22Rv1 (cell line): ENCODE data around the gene D2HGDH.

Experiments
- ZFX ChIP-seq: fragments of 450-650 bp; IDR thresholded peaks from 2 replicates; pipeline ENCODE4 v1.6.1; 2017; ENCODE audit warnings: antibody characterized with exemption, borderline replicate concordance
- TF ChIP-seq, protein P1 (sequence below): fragments of 450-650 bp; IDR thresholded peaks from 2 replicates; pipeline ENCODE4 v1.5.1; 2017; ENCODE audit warnings: mild to moderate bottlenecking

DNA sequence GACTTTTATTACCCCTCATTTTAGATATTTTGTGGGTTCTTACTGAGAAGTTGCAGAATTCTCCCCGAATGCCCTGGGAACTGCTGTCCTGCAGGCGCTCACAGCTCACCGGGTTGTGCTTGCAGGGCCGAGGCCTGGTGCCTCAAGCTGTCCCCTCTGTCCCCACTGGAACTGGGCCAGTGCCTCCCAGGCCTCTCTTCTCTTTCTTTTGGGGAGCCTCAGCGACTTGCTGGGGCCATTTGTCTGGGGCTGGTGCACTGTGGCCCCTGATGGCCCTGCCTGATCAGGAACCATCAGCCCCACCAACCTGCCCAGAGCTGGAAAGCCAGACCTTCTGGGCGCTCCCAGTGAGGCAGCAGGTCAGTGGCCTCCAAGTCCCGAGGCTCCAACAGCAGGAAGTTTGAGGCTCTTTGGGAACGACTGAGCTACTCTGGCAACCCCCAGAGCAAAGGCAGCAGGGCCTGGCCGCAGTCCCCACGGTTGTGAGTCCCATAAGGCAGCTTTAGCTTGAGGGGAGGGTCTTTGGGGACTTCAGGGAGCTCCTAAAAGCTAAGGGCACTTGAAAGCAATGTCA, 59.9 kb downstream of the D2HGDH start:
- TF ChIP-seq, protein P1, sequence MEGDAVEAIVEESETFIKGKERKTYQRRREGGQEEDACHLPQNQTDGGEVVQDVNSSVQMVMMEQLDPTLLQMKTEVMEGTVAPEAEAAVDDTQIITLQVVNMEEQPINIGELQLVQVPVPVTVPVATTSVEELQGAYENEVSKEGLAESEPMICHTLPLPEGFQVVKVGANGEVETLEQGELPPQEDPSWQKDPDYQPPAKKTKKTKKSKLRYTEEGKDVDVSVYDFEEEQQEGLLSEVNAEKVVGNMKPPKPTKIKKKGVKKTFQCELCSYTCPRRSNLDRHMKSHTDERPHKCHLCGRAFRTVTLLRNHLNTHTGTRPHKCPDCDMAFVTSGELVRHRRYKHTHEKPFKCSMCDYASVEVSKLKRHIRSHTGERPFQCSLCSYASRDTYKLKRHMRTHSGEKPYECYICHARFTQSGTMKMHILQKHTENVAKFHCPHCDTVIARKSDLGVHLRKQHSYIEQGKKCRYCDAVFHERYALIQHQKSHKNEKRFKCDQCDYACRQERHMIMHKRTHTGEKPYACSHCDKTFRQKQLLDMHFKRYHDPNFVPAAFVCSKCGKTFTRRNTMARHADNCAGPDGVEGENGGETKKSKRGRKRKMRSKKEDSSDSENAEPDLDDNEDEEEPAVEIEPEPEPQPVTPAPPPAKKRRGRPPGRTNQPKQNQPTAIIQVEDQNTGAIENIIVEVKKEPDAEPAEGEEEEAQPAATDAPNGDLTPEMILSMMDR: no peak
- no peak for TF ChIP-seq ZFX
